Adrenal gland (tissue), 12 donors: Measurements from ENCODE around the gene STRIP2. TPM values are rescaled to one million over a fixed set of nuclear protein-coding genes. Genes with fewer than 3 reads are reported as not detected.
A peak's percentile ranks its signal among the peaks of the same experiment; 100 is the strongest.
"Not testable (repeated sequence)": the region's sequence is repeated elsewhere in the genome, so short reads cannot be mapped to it uniquely, and the experiment has no call there.

Experiments
- DNase-seq, 7 donors: peaks; one replicate each; pipeline ENCODE4 v3.0.0-alpha.2; 2019 to 2020
- H3K27ac ChIP-seq, 5 donors: fragments of 200-600 bp; sonication (generic) in 4 of 5; 1 replicate in 3 of 5; 2 replicates in 2 of 5; pipeline versions ENCODE4 v1.5.1 to v1.8.0; 2016 to 2020; ENCODE audit warnings: mild to moderate bottlenecking in 1 of 5
- H3K27me3 ChIP-seq: fragments of 200-600 bp; 2 replicates; pipeline ENCODE4 v1.8.0; 2021
- H3K36me3 ChIP-seq, 2 donors: fragments of 200-600 bp; replicated peaks in 1 of 2; 1 replicate in 1 of 2; 2 replicates in 1 of 2; pipeline versions ENCODE4 v1.5.1 to v1.8.0; 2018 to 2022
- H3K4me1 ChIP-seq, 2 donors: fragments of 200-600 bp; replicated peaks in 1 of 2; 1 replicate in 1 of 2; 2 replicates in 1 of 2; pipeline versions ENCODE4 v1.5.1 to v1.8.0; 2018 to 2021
- H3K4me3 ChIP-seq, 4 donors: fragments of 200-600 bp; sonication (generic) in 3 of 4; one replicate each; pipeline ENCODE4 v1.5.1; 2016 to 2018
- H3K9me3 ChIP-seq, 3 donors: fragments of 200-600 bp; sonication (generic) in 1 of 3; replicated peaks in 1 of 3; 1 replicate in 2 of 3; 2 replicates in 1 of 3; pipeline versions ENCODE4 v1.5.1 to v1.8.0; 2016 to 2021
- POLR2A ChIP-seq, 2 donors: fragments of 450-650 bp; IDR thresholded peaks; one replicate each; pipeline ENCODE4 v1.6.1; 2017; ENCODE audit warnings: antibody characterized with exemption in 2 of 2, mild to moderate bottlenecking in 2 of 2, moderate library complexity in 1 of 2
- WGBS, 4 donors: extraction: QIAGEN DNeasy Blood & Tissue Kit in 2 of 4; methylation state at CpG; one replicate each; pipeline versions ENCODE4 v1.1.5 to v1.1.7; 2013 to 2017; 5-methylcytosine and 5-hydroxymethylcytosine counted together
- intact Hi-C, 2 donors: fragments of 100-400 bp; cut with DNase I; formaldehyde crosslinking; loops; one replicate each; pipeline versions ENCODE4 v1.14.1 to v1.15.0; 2022 to 2023
- polyA plus RNA-seq, 3 donors: library from polyadenylated mRNA; stranded (reverse); fragments of 200-250 nt in 2 of 3; fragments of 350-450 nt in 1 of 3; fragmentation: Illumina TruSeq in 1 of 3; extraction: RNeasy Lipid Tissue Mini Kit (QIAGEN cat#74804) in 1 of 3; gene quantifications; one replicate each; pipeline ENCODE4 v1.2.3, GENCODE V29; 2013 to 2014
- total RNA-seq, 9 donors: library from RNA; depleted of rRNA in 4 of 9; stranded (reverse); fragments of >200 nt in 4 of 9; fragments of 120-200 nt in 1 of 9; fragmentation: NEBNext Ultra II Directional in 1 of 9; extraction: Animal tissue kit (Norgen Biotek cat#: 25700) in 1 of 9; gene quantifications; one replicate each; pipeline versions ENCODE4 v1.1.0 to v1.2.4, GENCODE V29; 2013 to 2023
- TF ChIP-seq, protein P1 (sequence below), 6 experiments: fragments of 450-650 bp in 4 of 6; fragments of 200-600 bp in 2 of 6; sonication (generic) in 1 of 6; IDR thresholded peaks; 1 replicate in 5 of 6; 2 replicates in 1 of 6; pipeline versions ENCODE4 v1.5.1 to v1.8.0; 2016 to 2021; ENCODE audit warnings: antibody characterized with exemption in 6 of 6, mild to moderate bottlenecking in 2 of 6, moderate library complexity in 1 of 6
- donor health status: healthy with polysubstance abuse.
- donor health status: Bipolar disorder and iron deficiency.
- donor health status: DM: yes; HTN: yes; CAD: no.
- donor health status: DM: no; HTN: no; CAD: no.
- donor health status: DM: no; HTN: no; CAD: no.
- donor health status: DM: yes; HTN: yes; CAD: no.

The STRIP2 gene
- total and polyA plus RNA-seq, 12 donors: 0.67 to 10.1 (median 3.7) TPM

DNA sequence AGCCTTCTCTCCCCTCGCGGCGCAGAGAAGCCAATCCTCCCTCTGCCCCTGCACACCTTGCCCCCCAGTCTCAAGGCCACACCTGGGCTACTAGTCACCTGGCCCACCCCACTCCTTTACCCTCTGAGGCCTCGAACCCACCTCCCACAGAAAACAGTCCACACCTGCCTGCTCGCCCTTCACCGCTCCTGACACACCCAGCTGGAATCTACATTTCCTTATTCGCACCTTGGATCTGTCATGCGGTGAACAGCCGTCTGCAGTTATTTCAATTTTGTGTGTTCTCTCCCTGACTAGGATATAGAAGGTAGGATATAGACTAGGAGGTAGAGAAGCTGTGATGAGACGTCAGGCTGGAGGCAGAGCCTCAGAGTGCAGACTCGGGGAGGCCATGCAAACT, 97.5 kb downstream of the STRIP2 start:
- TF ChIP-seq POLR2A (IDR thresholded peaks at IDR 0.05): no peak
- TF ChIP-seq, protein P1, sequence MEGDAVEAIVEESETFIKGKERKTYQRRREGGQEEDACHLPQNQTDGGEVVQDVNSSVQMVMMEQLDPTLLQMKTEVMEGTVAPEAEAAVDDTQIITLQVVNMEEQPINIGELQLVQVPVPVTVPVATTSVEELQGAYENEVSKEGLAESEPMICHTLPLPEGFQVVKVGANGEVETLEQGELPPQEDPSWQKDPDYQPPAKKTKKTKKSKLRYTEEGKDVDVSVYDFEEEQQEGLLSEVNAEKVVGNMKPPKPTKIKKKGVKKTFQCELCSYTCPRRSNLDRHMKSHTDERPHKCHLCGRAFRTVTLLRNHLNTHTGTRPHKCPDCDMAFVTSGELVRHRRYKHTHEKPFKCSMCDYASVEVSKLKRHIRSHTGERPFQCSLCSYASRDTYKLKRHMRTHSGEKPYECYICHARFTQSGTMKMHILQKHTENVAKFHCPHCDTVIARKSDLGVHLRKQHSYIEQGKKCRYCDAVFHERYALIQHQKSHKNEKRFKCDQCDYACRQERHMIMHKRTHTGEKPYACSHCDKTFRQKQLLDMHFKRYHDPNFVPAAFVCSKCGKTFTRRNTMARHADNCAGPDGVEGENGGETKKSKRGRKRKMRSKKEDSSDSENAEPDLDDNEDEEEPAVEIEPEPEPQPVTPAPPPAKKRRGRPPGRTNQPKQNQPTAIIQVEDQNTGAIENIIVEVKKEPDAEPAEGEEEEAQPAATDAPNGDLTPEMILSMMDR (IDR thresholded peaks at IDR 0.05): no peak
- intact Hi-C loops: no loop called here
- no peak for DNase-seq
- Histone ChIP-seq H3K36me3 (no peaks in the 10 kb centered on the region), H3K4me3 (no peak overlapping the region), H3K4me1 (peaks cover 3 to 5% of the 10 kb centered on the region in 2 donors), H3K9me3 (no peaks in the 10 kb centered on the region), H3K27ac (no peak overlapping the region), H3K27me3 (no peaks in the 10 kb centered on the region)
- WGBS, 4 donors: 90 to 93% (median 90%) methylated on average over 11 of the region's 11 CpGs

DNA sequence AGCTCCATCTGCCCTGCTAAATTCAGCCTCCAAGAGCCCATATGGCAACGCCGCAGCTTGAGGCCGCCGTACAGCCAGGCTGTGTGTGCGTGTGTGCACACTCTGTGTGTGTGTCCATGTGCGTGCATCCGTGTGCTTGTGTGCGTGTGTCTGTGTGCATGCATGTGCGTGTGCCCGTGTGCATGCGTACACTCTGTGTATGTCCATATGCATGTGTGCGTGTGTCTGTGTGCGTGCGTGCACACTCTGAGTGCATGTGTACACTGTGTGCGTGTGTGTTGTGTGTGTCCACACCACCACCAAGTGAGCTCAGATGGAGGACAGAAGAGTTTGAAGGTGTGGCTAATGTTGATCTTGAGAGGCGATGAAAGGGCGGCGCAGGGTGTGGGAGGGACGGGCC, 98.1 kb downstream of the STRIP2 start:
- Histone ChIP-seq H3K4me3 (no peak overlapping the region), H3K4me1 (peaks cover 3 to 5% of the 10 kb centered on the region in 2 donors), H3K36me3 (no peaks in the 10 kb centered on the region), H3K9me3 (no peaks in the 10 kb centered on the region), H3K27ac (no peak overlapping the region), H3K27me3 (no peaks in the 10 kb centered on the region)
- TF ChIP-seq POLR2A (IDR thresholded peaks at IDR 0.05): no peak
- TF ChIP-seq, protein P1 (IDR thresholded peaks at IDR 0.05): no peak
- no peak for DNase-seq
- intact Hi-C loops: no loop called here
- WGBS, 4 donors: 66 to 94% (median 92%) methylated on average over 8 to 19 of the region's 19 CpGs

DNA sequence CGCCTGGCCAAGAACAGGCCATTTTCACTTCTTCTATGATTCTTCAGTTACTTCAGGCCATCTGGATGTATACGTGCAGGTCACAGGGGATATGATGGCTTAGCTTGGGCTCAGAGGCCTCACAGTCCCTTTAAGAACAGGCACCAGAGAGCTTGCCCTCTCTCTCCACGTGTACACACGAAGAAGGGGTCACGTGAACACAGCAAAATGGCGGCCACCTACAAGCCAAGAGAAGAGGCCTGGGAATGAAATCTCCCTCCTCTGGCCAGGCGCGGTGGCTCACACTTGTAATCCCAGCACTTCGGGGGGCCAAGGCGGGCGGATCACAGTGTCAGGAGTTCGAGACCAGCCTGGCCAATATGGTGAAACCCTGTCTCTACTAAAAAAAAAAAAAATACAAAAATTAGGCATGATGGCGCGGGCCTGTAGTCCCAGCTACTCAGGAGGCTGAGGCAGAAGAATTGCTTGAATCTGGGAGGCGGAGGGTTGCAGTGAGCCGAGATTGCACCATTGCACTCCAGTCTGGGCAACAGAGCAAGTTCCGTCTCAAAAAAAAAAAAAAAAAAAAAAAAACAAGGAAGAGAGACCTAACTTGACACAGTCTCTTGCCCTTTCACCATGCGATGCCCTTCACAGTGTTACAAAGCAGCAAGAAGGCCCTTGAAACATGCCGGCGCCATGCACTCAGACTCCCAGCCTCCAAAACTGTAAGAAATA, 100.5 kb downstream of the STRIP2 start:
- H3K9me3 ChIP-seq, H3K27me3 ChIP-seq, H3K4me1 ChIP-seq, intact Hi-C loops, H3K4me3 ChIP-seq, H3K36me3 ChIP-seq, H3K27ac ChIP-seq: not testable (repeated sequence)
- DNase-seq: peak in 1 of 7 donors; percentile 14
- WGBS, 4 donors: 84 to 87% (median 84%) methylated on average over 12 to 20 of the region's 20 CpGs

DNA sequence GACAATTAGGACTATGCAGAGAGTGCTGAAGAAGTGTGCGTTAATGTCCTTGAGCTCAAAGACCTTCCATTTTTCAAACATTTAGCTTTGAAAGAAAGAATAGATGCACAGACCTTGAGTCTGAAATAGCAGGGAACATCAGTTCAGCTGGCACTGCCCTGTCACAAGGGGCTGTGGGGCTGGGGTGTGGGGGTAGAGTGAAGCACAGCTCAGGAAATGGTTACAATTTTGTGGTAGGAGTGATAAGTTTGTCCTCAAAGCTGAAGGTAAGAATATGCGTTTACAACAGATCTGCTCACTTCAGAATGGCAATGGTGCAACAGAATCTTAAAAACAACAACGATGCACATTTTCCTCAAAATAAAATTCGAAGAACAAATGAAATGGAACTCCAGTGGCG, 101.7 kb downstream of the STRIP2 start:
- Histone ChIP-seq H3K36me3 (no peaks in the 10 kb centered on the region), H3K4me1 (peaks cover 3 to 5% of the 10 kb centered on the region in 2 donors), H3K4me3 (no peak overlapping the region), H3K27me3 (no peaks in the 10 kb centered on the region), H3K27ac (no peak overlapping the region), H3K9me3 (no peaks in the 10 kb centered on the region)
- intact Hi-C loops: no loop called here
- 48 to 65% (median 49%) methylated on average over 5 of the region's 5 CpGs for WGBS, 4 donors
- no peak for DNase-seq
- TF ChIP-seq, protein P1 (IDR thresholded peaks at IDR 0.05): no peak

DNA sequence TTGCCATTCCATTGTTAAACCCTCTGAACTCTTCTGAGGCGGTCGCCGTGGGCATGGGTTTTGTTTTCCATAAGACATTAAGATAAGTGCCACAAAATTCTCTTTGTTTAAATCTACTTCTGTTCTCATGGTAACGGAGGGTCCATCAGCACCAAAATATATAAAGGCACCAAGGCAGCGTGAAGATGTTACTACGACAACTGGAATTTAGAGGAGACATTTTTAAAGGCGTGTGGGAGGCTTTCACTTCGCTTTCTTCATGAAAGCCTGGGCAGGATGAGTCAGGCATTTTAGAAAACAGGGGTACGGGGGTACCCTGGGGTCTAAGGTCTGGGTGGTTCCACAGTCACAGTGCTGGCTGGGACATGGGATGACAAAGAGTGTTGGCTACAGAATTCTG, 102.1 kb downstream of the STRIP2 start:
- no peaks in the 10 kb centered on the region for H3K27me3 ChIP-seq
- H3K4me1 ChIP-seq: peaks cover 3 to 5% of the 10 kb centered on the region in 2 donors
- H3K27ac ChIP-seq: no peak overlapping the region
- H3K36me3 ChIP-seq: no peaks in the 10 kb centered on the region
- no peak for TF ChIP-seq POLR2A (IDR thresholded peaks at IDR 0.05)
- TF ChIP-seq, protein P1 (IDR thresholded peaks at IDR 0.05): no peak
- no peak overlapping the region for H3K4me3 ChIP-seq
- H3K9me3 ChIP-seq: no peaks in the 10 kb centered on the region
- no peak for DNase-seq
- intact Hi-C loops: no loop called here
- WGBS, 4 donors: 84 to 89% (median 87%) methylated on average over 9 of the region's 9 CpGs
